Amygdala (tissue), 56 donors: Measurements from ENCODE around the gene DRG2.

Experiments
- DNase-seq, 56 donors: peaks; one replicate each; lab custom pipeline; 2025; lab: John Stamatoyannopoulos, UW

DRG2 gene

DNA sequence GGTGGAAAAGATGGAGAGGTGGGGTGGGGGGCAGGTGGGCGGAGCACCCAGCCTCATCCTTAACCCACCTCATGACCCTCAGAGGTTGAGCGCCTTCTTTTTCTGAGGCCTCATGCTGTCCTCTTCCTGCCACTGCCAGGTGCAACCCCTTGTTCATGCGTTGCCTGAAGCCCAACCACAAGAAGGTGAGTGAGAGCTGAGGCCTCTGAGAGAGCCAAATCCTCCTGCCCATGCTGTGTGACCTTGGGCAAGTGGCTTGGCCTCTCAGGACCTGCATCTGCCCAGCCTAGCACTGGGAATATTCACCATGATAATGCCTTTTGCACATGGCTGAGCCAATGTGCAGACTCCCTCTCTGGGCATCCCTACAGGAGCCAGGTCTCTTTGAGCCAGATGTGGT lies 52.9 kb downstream of the DRG2 start:
- no peak for DNase-seq

GRCh38 chr17:18141210-18141803 lies 53.6 kb downstream of the DRG2 start:
- peak in 3 of 56 donors; percentile 35 to 58 (median 58) for DNase-seq

GRCh38 chr17:18142417-18142816 lies 54.7 kb downstream of the DRG2 start:
- DNase-seq: no peak

DNA sequence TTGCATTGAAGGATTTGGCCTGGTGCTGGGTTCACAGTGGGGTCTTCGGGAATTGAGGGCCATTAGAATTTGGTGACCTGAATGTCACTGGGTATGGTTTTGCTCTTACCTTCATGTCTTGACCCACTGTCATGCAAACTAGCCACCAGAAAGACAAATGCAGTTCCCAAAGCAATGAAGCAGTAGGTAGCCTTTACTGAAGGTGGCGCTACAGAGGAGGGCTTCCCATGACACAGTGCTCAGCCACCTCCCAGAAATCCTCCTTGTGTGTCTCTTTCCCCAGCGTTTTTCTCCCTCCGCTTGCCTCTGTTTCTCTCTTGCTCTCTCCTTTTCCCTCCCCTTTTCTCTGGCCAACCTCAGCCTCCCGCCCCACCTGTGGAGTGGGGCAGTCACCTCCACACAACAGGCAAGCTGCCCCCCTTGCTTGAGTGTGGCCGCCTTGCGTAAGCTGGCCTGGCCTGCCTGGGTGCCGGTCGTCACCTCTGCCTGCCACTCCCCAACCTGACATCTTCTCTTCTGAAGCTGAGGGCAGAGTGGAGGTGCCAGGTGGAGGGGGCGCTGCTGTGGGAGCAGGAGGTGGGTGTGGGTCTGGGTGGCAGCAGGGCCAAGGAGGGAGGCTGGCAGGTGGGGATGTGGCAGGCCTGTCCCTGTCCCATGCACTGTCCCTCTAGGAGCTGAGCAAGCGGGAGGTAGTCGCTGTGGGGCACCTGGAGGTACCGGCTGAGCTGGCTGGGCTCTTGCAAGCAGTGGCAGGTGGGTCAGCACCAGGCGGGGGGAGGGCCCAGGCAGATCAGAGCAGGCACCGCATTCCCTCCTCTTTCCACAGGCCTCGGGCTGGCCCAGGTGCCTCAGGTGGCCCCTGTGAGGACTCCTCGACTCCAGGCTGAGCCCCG lies 55.5 kb downstream of the DRG2 start:
- no peak for DNase-seq

DNA sequence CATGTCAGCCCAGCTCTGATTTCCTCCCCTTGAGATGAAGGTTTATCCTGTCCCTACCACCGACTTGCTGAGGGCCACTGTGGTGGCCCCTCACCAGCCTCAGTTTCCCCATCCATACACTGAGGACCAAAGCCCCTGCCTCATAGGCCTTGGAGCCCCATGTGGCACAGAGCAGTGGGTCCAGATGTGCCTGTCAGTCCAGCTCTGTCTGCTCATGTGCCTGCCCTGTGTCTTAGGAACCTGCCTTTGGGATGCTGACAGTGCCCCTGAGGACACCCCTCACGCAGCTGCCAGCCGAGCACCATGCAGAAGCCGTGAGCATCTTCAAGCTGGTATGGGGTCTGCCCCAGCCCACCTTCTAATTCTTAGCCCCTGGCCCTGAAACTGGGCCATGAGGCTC lies 56.5 kb downstream of the DRG2 start:
- no peak for DNase-seq

- no peak for DNase-seq
Measured at GRCh38 chr17:18144855-18145254, 57.1 kb downstream of the DRG2 start.

- DNase-seq: no peak
Measured at GRCh38 chr17:18145811-18146210, 58.1 kb downstream of the DRG2 start.

DNA sequence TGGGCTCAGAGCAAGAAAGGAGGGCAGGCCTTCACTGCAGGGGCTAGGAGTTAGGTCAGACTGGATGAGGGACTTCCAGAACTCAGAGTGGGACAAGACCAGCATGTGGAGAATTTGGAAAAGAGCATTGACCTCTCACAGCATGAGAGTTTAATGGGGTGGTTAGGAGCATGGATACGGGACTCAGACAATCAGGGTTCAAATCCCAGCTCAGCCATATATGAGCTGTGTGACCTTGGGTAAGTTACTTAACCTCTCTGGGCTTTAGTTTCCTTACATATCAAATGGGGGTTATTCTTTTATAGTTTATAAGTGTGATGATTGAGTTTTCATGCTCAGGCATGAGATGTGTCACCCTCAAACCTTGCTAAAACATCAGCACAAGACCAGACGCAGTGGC lies 58.5 kb downstream of the DRG2 start:
- DNase-seq: no peak

- DNase-seq: no peak
Measured at GRCh38 chr17:18146980-18147379, 59.2 kb downstream of the DRG2 start.

DNA sequence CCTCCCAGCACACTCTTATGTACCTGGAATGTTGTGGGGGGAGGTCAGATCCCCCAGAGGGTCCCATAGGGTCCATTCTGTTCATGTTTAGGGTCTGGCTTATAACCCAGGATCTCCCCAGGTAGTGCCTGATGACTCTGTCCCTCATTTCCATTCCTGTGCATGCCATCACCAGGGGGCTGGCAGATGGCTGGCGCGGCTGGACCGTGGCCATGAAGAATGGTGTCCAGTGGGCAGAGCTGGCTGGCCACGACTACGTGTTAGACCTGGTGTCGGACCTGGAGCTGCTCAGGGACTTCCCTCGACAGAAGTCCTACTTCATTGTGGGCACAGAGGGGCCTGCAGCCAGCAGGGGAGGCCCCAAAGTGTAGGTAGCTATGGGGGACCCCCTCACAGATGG lies 60.8 kb downstream of the DRG2 start:
- DNase-seq: no peak

- DNase-seq: no peak
Measured at GRCh38 chr17:18151290-18151689, 63.5 kb downstream of the DRG2 start.

DNA sequence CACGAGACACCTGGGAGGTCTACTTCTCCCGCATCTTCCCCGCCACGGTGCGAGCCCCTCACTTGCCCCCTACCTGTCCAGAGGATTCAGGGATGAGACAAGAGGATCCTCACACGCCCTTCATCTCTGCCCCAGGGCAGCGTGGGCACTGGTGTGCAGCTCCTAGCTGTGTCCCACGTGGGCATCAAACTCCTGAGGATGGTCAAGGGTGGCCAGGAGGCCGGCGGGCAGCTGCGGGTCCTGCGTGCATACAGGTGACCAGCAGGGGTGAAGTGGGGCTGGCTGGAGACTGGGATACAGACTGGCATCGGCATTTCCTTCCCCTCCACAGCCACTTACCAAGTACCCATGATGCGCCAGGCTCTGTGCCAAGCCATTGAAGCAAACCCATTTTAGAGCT lies 67.4 kb downstream of the DRG2 start:
- no peak for DNase-seq

DNA sequence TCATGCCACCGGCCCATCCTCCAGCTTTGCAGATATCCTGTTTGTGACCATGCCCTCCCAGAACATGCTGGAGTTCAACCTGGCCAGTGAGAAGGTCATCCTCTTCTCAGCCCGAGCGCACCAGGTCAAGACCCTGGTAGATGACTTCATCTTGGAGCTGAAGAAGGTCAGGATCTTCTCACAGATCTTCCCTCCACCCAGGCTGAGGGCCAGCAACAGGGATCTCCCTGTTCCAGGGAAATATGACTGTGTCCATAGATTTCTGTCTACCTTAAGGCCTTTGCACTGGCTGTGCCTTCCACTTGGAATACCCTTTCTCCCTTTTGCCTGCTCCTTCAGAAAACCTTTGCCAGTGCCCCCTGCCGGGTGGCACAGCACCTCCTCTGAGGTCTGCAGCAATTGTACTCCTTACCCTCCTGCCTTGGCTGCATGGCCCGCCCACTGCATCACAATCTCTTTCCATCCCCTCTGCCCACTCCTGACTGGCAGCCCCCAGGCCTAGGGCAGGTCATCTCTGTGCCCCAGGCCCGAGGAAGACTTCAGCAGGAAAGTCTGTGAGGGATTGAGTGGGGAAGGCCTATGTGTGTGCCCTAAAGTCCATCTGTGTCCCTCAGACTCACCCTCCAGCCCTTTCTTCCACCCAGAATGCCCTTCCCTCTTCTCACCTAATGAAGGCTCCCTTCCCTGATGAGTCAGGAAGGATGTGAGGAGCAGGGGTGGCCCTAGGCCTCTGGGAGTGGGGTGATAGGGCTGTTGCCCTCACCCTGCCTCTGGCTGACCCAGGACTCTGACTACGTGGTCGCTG lies 68.6 kb downstream of the DRG2 start:
- no peak for DNase-seq

GRCh38 chr17:18156976-18157280 lies 69.2 kb downstream of the DRG2 start:
- DNase-seq: no peak
